ENCODE data around the gene MX2. TPM values are rescaled to one million over a fixed set of nuclear protein-coding genes. Genes with fewer than 3 reads are reported as not detected.

The MX2 gene
- polyA plus RNA-seq, 4 donors, result 0.98 to 2.6 (median 1.7) TPM

GRCh38 chr21:41432562-41433460 lies 71.0 kb downstream of the MX2 start:
- no peak for DNase-seq (ENCODE audit: low read depth in 4 of 4, low spot score in 3 of 4)

GRCh38 chr21:41433566-41433965 lies 71.7 kb downstream of the MX2 start:
- DNase-seq (ENCODE audit: low read depth in 4 of 4, low spot score in 3 of 4), result no peak

- DNase-seq (ENCODE audit: low read depth in 4 of 4, low spot score in 3 of 4), result no peak
Observed at GRCh38 chr21:41435706-41436105, 73.9 kb downstream of the MX2 start.

DNA sequence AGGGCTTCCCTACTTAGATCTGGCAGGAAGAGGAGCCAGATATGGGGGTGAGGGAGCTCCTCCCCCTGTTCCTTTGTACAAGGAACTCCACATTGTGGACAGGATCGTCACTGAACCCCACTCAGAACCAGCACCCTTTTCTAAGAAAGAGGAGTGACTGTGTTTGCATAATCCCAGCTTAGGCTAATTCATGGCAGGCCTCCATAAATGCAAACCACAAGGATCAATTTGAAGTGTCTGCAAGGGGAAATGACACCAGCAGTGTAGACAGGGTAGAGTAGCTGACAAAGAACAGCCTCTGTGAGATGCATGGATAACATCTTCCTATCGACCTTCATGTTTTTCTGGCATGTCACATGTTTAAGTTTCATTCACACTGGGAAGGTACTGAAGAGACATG lies 75.9 kb downstream of the MX2 start:
- no peak for DNase-seq (ENCODE audit: low read depth in 4 of 4, low spot score in 3 of 4)

DNA sequence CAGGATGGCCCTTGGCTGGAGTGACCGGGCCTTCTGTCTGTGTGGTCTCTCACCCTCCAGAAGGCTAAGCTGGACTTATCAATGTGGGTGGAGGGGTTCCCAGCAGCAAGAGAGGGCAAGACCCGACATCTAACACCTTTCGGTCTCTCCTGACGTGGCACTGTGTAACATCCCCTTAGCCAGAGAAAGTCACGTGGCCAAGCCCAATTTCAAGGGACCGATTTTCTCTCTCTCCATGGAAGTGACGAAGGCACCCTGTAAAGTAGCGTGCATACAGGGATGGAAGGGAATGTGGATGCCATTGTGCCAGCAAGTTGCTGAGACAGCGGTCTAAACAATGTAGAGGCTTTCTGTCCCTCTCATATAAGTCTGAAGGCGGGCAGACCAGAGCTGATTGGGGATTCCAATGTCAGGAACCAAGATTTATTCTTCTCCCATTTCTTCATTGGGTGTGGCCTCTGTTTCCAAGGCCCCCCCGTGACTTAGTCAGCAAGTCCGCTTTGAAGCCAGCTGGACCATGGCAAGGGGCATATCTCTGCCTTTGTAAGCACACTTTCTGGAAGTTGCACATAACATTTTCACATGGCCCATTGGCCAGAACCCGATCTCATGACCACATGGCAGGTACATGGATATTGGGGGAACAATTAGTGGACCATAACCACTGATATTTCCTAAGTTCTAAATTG lies 76.7 kb downstream of the MX2 start:
- no peak for DNase-seq (ENCODE audit: low read depth in 4 of 4, low spot score in 3 of 4)

DNA sequence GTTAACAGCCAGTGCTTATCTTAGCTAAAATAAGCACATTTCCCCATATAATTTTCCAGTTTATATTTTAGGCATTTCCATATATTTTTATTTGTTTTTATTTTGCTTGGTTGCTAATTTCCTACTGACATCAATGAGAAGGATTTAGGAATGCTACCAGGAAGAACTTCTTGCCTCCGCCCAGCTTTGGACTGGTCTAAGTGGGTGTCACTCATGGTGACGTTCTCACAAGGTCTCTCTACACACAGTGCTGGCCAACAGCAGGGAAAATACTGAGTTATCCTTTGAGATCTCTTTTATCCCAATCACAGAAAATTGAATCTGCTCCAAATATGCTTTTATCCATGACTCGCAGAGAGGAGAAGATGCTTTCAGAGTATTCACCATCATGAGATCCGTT lies 77.4 kb downstream of the MX2 start:
- no peak for DNase-seq (ENCODE audit: low read depth in 4 of 4, low spot score in 3 of 4)

DNA sequence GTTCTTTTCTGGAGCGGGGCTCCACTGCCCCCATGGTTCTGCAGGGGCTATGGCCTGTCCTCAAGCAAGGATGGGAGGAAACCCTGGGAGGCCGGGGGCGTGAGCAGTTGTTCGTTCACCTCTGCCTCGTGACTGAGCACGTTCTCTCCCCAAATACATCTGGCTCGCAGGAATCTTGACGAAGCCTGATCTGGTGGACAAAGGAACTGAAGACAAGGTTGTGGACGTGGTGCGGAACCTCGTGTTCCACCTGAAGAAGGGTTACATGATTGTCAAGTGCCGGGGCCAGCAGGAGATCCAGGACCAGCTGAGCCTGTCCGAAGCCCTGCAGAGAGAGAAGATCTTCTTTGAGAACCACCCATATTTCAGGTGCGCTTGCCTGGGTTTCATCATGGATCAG lies 79.7 kb downstream of the MX2 start:
- DNase-seq (ENCODE audit: low read depth in 4 of 4, low spot score in 3 of 4), result no peak

DNA sequence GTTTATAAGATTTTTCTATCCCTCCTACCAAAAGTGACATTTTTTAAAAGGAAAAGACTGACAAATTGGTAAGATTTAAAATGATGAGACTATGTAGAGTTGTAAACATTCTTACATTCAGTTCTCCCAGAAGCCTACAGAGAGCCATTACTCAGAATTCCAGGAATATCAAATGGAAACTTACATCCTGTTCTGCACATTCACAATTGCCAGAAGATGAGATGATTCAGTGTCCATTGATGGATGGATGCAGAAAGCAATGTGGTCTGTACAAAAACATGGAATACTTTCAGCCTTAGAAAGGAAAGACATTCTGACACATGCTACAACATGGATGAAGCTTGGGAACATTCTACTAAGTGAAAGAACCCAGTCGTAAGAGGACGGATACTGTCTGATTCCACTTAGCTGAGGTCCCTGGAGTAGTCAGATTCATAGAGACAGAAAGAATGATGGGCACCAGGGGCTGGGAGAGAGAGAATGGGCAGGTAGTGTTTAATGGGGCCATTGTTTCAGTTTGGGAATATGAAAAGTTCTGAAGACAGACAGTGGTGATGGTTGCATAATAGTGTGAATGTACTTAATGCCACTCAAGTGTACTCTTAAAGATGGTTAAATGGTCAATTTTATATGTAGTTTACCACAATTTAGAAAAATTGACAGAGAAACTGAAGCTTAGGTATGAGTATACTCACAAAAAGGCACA lies 80.8 kb downstream of the MX2 start:
- no peak for DNase-seq (ENCODE audit: low read depth in 4 of 4, low spot score in 3 of 4)

GRCh38 chr21:41443562-41443961 lies 81.7 kb downstream of the MX2 start:
- DNase-seq (ENCODE audit: low read depth in 4 of 4, low spot score in 3 of 4), result no peak

GRCh38 chr21:41444703-41445464 lies 83.1 kb downstream of the MX2 start:
- DNase-seq (ENCODE audit: low read depth in 4 of 4, low spot score in 3 of 4), result no peak

DNA sequence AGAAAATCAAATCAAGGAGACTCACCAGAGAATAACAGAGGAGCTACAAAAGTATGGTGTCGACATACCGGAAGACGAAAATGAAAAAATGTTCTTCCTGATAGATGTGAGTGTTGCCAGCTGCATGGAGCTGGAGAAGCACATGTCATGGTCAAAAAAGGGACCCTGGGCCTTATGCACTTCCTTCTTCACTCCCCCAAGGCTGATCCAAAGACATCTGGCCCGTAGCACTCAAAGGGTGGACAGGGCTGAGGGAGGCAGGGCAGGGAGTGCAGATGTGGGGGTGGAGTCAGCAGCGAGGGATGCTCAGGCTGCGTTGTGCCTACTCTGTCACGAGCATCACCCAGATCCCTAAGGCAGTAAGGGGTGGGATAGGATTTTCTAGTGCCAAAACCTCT lies 83.6 kb downstream of the MX2 start:
- no peak for DNase-seq (ENCODE audit: low read depth in 4 of 4, low spot score in 3 of 4)

GRCh38 chr21:41446586-41446985 lies 84.8 kb downstream of the MX2 start:
- no peak for DNase-seq (ENCODE audit: low read depth in 4 of 4, low spot score in 3 of 4)

DNA sequence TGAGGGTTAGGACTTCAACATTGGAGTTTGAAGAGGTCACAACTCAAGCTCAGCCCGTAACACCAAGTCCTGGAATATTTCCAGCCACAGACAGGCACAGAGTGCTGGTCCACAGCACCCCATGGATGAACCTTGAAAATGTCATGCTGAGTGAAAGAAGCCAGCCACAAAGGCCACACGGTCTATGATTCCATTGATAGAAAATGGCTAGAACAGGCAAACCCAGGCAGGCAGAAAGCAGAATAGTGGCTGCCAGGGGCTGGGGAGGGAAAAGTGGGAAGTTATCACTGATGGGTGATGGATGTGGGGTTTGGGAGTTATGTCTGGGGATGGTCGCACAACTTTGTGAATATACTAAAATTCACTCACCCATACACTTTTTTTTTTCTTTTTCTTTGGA lies 85.5 kb downstream of the MX2 start:
- no peak for DNase-seq (ENCODE audit: low read depth in 4 of 4, low spot score in 3 of 4)

DNA sequence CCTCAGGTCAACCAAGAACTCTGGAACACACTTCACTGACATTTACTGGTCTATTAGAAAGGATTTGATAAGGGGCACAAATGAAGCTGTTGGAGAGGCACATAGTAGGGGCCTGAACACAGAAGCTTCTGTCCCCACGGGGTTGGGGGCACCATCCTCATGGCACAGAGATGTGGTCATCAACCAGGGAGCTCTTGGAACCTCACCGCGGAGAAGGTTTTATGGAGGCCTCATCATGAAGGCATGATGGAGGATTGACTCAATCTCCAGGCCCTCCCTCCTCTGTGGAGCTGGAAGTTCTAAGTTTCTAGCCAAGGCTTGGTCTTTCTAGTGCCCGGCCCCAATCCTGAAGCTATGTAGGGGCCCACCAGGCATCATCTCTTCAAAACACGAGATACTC lies 87.8 kb downstream of the MX2 start:
- no peak for DNase-seq (ENCODE audit: low read depth in 4 of 4, low spot score in 3 of 4)

DNA sequence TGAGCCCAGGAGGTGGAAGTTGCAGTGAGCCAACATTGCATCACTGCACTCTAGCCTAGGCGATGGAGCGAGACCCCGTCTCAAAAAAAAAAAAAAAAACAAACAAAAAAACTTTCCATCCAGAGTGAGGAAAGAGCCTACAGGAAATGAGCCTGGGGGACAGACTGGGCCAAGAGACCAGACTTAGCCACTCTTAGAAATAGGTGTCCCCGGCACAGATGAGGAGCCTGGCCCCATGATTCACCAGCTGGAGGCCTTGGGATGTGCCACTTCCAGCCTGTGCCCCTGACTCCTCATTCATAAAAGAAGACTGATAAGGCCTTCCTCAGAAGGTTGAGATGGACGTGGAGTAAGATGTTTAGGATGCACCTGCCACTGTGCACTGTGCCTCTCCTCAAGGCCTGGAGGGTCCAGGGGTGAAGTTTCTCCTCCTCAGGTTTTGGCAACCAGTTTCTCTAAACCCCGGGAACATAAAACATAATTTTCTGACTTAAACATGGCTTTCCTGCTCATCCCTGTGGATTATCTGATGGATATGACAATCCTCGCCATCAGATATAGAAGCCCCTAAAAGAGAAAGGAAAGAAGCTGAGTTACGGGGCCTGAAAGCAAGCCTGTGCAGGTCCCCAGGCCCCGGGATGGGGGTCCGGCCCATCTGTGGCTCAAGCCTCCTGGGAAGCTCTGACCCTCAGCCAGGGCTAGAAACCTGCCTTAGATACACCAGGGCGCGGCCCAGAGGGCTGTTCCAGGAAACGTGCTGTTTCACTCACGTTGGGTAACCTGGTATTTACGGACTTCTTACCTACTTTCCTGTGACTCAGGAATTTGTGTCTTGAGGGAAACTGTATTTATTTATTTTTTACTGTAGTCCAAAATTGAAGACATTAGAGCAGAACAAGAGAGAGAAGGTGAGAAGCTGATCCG lies 90.2 kb downstream of the MX2 start:
- no peak for DNase-seq (ENCODE audit: low read depth in 4 of 4, low spot score in 3 of 4)

DNA sequence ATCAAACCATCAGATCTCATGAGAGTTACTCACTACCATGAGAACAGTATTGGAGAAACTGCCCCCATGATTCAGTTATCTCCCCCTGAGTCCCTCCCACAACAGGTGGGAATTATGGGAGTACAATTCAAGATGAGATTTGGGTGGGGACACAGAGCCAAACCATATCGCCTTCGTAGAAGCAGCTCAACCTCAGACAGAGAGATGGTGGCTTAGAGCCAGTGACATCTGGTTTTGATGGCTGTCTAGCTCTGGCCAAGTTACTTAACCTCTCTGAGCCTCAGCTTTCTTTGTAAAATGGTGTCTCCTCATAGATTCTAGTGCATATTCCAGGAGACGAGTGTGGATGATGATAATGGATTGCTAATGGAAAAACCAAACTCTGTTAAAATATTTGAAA lies 91.4 kb downstream of the MX2 start:
- DNase-seq (ENCODE audit: low read depth in 4 of 4, low spot score in 3 of 4), result no peak

- no peak for DNase-seq (ENCODE audit: low read depth in 4 of 4, low spot score in 3 of 4)
Observed at GRCh38 chr21:41453761-41454160, 91.9 kb downstream of the MX2 start.

DNA sequence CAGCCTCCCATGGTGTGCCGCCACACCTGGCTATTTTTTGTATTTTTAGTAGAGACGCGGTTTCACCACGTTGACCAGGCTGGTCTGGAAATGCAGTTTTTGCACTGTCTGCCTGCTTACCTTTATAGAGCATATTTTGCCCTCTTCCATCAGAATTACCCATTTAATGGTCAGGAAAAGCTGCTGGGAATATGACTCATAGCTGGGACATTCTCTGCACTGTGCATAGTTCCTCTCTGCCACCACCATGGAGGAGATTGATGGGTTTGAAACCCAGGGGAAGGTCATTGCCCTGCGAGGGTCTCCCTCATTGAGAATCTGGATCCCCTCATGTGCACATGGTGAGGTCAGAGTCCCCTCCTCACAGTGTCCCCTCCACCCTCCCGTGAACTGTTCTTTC lies 96.3 kb downstream of the MX2 start:
- no peak for DNase-seq (ENCODE audit: low read depth in 4 of 4, low spot score in 3 of 4)

DNA sequence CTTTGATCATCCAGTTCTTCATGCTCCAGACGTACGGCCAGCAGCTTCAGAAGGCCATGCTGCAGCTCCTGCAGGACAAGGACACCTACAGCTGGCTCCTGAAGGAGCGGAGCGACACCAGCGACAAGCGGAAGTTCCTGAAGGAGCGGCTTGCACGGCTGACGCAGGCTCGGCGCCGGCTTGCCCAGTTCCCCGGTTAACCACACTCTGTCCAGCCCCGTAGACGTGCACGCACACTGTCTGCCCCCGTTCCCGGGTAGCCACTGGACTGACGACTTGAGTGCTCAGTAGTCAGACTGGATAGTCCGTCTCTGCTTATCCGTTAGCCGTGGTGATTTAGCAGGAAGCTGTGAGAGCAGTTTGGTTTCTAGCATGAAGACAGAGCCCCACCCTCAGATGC lies 96.7 kb downstream of the MX2 start:
- no peak for DNase-seq (ENCODE audit: low read depth in 4 of 4, low spot score in 3 of 4)

All from left renal pelvis (tissue), 4 donors.